Sigmoid colon (tissue), 7 donors: ENCODE measurements around the gene PTX4. TPM values are rescaled to one million over a fixed set of nuclear protein-coding genes. Genes with fewer than 3 reads are reported as not detected.

Source experiments
- DNase-seq: peaks from one replicate; pipeline ENCODE4 v3.0.0-alpha.2; 2019
- H3K27ac ChIP-seq, 4 donors: fragments of 200-600 bp; sonication (generic); one replicate each; pipeline ENCODE4 v1.5.1; 2016 to 2019; ENCODE audit warnings: mild to moderate bottlenecking in 1 of 4
- H3K27me3 ChIP-seq, 3 donors: fragments of 200-600 bp; sonication (generic); one replicate each; pipeline ENCODE4 v1.5.1; 2019; ENCODE audit warnings: mild to moderate bottlenecking in 1 of 3
- H3K36me3 ChIP-seq, 4 donors: fragments of 200-600 bp; sonication (generic); one replicate each; pipeline ENCODE4 v1.5.1; 2016 to 2019
- H3K4me1 ChIP-seq, 4 donors: fragments of 200-600 bp; sonication (generic); one replicate each; pipeline ENCODE4 v1.5.1; 2017 to 2019
- H3K4me3 ChIP-seq, 4 donors: fragments of 200-600 bp; sonication (generic); one replicate each; pipeline ENCODE4 v1.5.1; 2017 to 2019; ENCODE audit warnings: mild to moderate bottlenecking in 2 of 4, moderate library complexity in 1 of 4
- H3K9me3 ChIP-seq, 4 donors: fragments of 200-600 bp in 3 of 4; sonication (generic) in 3 of 4; one replicate each; pipeline versions ENCODE4 v1.5.1 to v1.6.1; 2013 to 2019
- EP300 ChIP-seq, 4 donors: sonication (generic); formaldehyde crosslinking; IDR thresholded peaks; one replicate each; pipeline ENCODE4 v1.6.1; 2017; ENCODE audit warnings: antibody characterized with exemption in 4 of 4
- POLR2A ChIP-seq, 2 donors: fragments of 450-650 bp; IDR thresholded peaks; one replicate each; pipeline ENCODE4 v1.6.1; 2016; ENCODE audit warnings: antibody characterized with exemption in 2 of 2, mild to moderate bottlenecking in 2 of 2, moderate library complexity in 2 of 2
- POLR2AphosphoS5 ChIP-seq, 4 donors: sonication (generic); formaldehyde crosslinking; IDR thresholded peaks; one replicate each; pipeline ENCODE4 v1.6.1; 2017; ENCODE audit warnings: antibody characterized with exemption in 4 of 4
- WGBS, 2 donors: extraction: QIAGEN DNeasy Blood & Tissue Kit; methylation state at CpG; one replicate each; pipeline ENCODE4 v1.1.7; 2013; 5-methylcytosine and 5-hydroxymethylcytosine counted together
- intact Hi-C: fragments of 100-400 bp; cut with DNase I; formaldehyde crosslinking; loops from one replicate; pipeline ENCODE4 v1.15.1; 2023
- polyA plus RNA-seq, 3 donors: library from polyadenylated mRNA; stranded (reverse); fragments of 200-250 nt; gene quantifications; one replicate each; pipeline ENCODE4 v1.2.3, GENCODE V29; 2013
- total RNA-seq, 4 donors: library from RNA; depleted of rRNA; stranded (reverse); fragments of >200 nt; gene quantifications; one replicate each; pipeline ENCODE4 v1.1.0, GENCODE V29; 2016
- TF ChIP-seq, protein P1 (sequence below), 4 experiments: fragments of 450-650 bp in 3 of 4; fragments of 200-600 bp in 1 of 4; IDR thresholded peaks; one replicate each; pipeline ENCODE4 v1.5.1; 2016 to 2019; ENCODE audit warnings: antibody characterized with exemption in 4 of 4, mild to moderate bottlenecking in 3 of 4, moderate library complexity in 2 of 4
- donor health status: healthy with polysubstance abuse.
- donor health status: Bipolar disorder and iron deficiency.
- donor health status: healthy.

PTX4 gene
- total and polyA plus RNA-seq, 7 donors = not detected

DNA sequence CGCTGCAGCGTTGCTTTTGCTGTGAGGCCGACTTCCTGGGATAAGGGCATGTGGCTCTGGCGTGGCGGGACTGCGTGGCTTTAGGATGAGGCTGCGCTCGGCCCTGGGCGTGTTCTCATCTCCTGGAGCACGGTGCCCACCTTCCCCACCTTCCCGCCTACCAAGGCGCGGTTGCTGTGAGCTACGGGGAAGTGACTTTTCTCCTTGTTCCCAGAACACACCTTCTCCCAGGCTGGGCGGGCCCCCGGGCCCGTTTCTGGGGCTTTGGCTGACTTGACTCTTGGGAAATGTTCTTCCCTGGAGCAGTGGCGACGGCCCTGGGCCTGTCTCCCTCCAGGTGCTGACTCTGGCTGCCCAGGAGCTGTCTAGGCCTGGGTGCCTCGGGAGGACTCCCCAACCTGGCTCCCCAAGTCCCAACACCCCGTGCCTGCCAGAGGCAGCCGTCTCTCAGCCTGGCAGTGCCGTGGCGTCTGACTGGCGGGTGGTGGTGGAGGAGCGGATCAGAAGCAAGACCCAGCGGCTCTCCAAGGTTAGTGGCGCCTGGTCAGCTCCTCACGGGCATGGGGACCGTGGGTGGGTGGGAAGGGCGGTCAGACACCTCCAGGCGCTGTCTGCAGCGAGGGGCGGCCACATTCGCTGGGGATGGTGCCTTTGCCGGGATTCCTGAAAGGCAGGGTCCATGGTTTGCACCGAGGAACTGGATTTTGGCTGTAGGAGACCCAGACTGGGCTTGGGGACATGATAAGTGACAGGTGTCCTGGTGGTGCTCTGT is 16.5 kb upstream of the PTX4 start:
- no peaks in the 10 kb centered on the region for H3K9me3 ChIP-seq
- DNase-seq = no peak
- peaks cover 0 to 7% (median 0%) of the 10 kb centered on the region in 4 donors for H3K4me1 ChIP-seq
- H3K27ac ChIP-seq = no peak overlapping the region
- intact Hi-C loops = no loop called here
- no peaks in the 10 kb centered on the region for H3K27me3 ChIP-seq
- H3K4me3 ChIP-seq = no peak overlapping the region
- TF ChIP-seq EP300 (IDR thresholded peaks at IDR 0.05) (no peak), POLR2AphosphoS5 (IDR thresholded peaks at IDR 0.05) (no peak), POLR2A (IDR thresholded peaks at IDR 0.05) (no peak)
- TF ChIP-seq, protein P1, sequence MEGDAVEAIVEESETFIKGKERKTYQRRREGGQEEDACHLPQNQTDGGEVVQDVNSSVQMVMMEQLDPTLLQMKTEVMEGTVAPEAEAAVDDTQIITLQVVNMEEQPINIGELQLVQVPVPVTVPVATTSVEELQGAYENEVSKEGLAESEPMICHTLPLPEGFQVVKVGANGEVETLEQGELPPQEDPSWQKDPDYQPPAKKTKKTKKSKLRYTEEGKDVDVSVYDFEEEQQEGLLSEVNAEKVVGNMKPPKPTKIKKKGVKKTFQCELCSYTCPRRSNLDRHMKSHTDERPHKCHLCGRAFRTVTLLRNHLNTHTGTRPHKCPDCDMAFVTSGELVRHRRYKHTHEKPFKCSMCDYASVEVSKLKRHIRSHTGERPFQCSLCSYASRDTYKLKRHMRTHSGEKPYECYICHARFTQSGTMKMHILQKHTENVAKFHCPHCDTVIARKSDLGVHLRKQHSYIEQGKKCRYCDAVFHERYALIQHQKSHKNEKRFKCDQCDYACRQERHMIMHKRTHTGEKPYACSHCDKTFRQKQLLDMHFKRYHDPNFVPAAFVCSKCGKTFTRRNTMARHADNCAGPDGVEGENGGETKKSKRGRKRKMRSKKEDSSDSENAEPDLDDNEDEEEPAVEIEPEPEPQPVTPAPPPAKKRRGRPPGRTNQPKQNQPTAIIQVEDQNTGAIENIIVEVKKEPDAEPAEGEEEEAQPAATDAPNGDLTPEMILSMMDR (IDR thresholded peaks at IDR 0.05) = no peak
- WGBS, 2 donors = 92 to 94% methylated on average over 37 of the region's 37 CpGs
- peaks cover 30 to 68% (median 36%) of the 10 kb centered on the region in 4 donors for H3K36me3 ChIP-seq

DNA sequence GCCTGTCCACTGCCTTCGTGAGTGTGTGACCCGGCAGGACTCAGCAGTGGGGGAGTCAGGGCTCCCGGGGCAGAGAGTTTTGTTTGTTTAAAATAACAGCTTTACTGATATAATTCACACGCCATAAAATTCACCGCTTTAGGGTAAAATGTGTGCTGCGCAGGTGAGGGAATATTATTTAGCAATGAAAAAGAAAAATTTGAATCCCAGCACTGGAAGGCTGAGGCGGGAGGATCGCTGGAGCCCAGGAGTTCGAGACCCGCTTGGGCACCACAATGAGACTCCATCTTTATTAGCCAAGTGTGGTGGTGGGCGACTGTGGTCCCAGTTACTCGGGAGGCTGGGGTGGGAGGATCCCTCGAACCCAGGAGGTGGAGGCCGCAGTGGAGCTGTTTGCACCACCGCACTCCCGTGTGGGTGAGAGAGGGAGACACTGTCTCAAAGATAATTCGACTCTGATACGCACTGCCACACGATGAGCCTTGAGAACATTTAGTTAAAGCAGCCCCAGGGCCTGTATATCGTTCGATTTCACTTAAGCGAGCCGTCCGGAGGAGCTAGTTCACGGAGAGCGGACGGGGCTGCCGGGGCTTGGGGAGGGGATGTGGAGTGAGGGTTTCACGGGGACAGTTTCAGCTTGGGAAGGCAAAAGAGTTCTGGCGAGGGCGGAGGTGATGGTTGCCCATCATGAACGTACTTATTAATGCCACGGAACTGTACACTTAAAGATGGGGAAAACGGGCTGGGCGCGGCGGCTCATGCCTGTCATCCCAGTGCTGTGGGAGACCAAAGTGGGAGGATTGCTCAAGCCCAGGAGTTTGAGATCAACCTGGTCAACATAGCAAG is 14.6 kb upstream of the PTX4 start:
- H3K9me3 ChIP-seq = no peaks in the 10 kb centered on the region
- H3K4me1 ChIP-seq = no peaks in the 10 kb centered on the region
- TF ChIP-seq POLR2AphosphoS5 (IDR thresholded peaks at IDR 0.05) (no peak), POLR2A (IDR thresholded peaks at IDR 0.05) (no peak), EP300 (IDR thresholded peaks at IDR 0.05) (no peak)
- TF ChIP-seq, protein P1 (IDR thresholded peaks at IDR 0.05) = no peak
- no peaks in the 10 kb centered on the region for H3K27me3 ChIP-seq
- intact Hi-C loops = no loop called here
- 96 to 98% methylated on average over 37 of the region's 37 CpGs for WGBS, 2 donors
- no peak for DNase-seq
- peaks cover 30 to 78% (median 48%) of the 10 kb centered on the region in 4 donors for H3K36me3 ChIP-seq
- H3K4me3 ChIP-seq = no peak overlapping the region
- no peak overlapping the region for H3K27ac ChIP-seq

DNA sequence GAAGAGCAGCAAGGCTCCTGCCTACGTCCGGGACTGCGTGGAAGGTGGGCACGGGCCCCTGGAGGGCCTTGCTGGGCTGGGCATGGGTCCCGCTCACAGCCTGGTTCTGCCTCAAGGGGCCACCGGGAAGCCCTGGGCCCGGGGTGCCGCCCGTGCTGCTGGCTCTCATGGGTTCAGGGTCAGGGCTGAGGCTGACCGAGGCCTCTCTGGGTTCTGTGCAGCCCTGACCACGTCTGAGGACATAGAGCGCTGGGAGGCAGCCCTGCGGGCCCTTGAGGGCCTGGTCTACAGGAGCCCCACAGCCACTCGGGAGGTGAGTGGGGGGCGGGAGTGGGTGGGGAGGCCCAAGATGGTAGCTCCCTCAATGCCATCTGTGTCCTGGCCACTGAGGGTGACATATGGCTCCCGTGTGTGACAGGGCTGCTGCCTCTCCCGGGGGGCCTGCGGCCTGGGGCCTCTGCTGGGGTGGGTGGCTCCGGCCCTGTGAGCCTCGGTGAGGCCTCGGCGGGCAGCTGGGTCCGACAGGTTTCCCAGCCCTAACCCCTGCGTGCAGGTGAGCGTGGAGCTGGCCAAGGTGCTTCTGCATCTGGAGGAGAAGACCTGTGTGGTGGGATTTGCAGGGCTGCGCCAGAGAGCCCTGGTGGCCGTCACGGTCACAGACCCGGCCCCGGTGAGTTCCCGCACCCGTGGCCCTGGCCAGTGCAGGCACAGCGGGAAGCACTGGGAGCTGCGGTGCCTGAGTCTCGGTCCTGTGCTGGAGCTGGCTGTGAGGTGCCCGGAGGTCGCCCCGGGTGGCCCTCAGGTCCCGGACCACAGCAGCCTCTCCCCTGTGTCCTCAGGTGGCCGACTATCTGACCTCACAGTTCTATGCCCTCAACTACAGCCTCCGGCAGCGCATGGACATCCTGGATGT is 13.6 kb upstream of the PTX4 start:
- no peak overlapping the region for H3K4me3 ChIP-seq
- H3K36me3 ChIP-seq = peaks cover 30 to 86% (median 54%) of the 10 kb centered on the region in 4 donors
- 96 to 97% methylated on average over 42 of the region's 42 CpGs for WGBS, 2 donors
- TF ChIP-seq POLR2AphosphoS5 (IDR thresholded peaks at IDR 0.05) = no peak
- TF ChIP-seq POLR2A (IDR thresholded peaks at IDR 0.05) = no peak
- TF ChIP-seq, protein P1 (IDR thresholded peaks at IDR 0.05) = no peak
- TF ChIP-seq EP300 (IDR thresholded peaks at IDR 0.05) = no peak
- intact Hi-C loops = no loop called here
- no peaks in the 10 kb centered on the region for H3K9me3 ChIP-seq
- H3K4me1 ChIP-seq = no peaks in the 10 kb centered on the region
- no peak for DNase-seq
- no peak overlapping the region for H3K27ac ChIP-seq
- no peaks in the 10 kb centered on the region for H3K27me3 ChIP-seq

DNA sequence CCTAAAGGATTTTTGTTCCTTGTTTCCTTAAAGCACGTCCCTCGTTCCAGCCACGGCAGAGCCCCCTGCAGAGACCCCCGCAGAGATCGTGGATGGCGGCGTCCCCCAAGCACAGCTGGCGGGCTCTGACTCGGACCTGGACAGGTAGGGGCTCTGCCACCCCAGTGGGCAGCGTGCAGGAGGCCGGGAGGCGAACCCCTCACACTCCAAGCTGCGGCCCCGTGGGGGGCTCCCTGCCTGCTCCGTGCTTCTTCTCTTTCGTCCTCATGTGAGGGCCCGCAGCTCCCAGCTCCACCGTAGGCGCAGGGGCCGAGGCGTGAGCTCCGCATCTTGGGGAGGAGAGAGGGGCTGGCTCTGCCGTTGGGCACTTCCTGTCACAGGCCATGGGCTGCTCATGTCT is 12.9 kb upstream of the PTX4 start:
- Histone ChIP-seq H3K27me3 (no peaks in the 10 kb centered on the region), H3K4me3 (no peak overlapping the region), H3K9me3 (no peaks in the 10 kb centered on the region), H3K27ac (no peak overlapping the region), H3K4me1 (no peaks in the 10 kb centered on the region), H3K36me3 (peaks cover 30 to 86% (median 58%) of the 10 kb centered on the region in 4 donors)
- TF ChIP-seq, protein P1 (IDR thresholded peaks at IDR 0.05) = no peak
- TF ChIP-seq POLR2AphosphoS5 (IDR thresholded peaks at IDR 0.05) = no peak
- no peak for TF ChIP-seq POLR2A (IDR thresholded peaks at IDR 0.05)
- TF ChIP-seq EP300 (IDR thresholded peaks at IDR 0.05) = no peak
- intact Hi-C loops = no loop called here
- DNase-seq = no peak
- WGBS, 2 donors = 96 to 97% methylated on average over 23 of the region's 23 CpGs
